GM18868 (cell line): ENCODE measurements around the gene OAS1.

Experiments
- ATAC-seq: cut with Tn5 transposase; IDR thresholded peaks from one replicate; pipeline ENCODE4 v1.9.1; 2021; ENCODE audit warnings: mild to moderate bottlenecking, moderate library complexity; ENCODE audit not compliant: unreplicated experiment

OAS1 gene

DNA sequence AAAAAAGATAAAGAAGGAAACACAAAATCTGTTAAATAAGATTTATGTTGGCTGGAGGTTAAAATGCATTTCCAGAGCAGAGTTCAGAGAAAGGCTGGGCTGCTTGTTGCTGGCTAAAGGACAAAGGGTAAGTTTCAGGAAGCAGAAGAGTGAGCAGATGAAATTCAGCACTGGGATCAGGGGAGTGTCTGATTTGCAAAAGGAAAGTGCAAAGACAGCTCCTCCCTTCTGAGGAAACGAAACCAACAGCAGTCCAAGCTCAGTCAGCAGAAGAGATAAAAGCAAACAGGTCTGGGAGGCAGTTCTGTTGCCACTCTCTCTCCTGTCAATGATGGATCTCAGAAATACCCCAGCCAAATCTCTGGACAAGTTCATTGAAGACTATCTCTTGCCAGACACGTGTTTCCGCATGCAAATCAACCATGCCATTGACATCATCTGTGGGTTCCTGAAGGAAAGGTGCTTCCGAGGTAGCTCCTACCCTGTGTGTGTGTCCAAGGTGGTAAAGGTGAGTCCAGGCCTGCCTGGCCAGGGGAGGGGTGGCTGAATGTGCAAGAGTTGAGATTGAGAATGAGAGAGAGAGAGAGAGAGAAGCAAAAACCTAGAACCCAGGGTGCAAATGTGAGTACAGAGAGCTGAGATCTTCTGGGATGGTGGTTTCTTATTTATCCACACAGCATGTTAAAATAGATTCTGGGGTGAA lies at the start of gene OAS1:
Gene OAS1 (plus strand): TSS at position 251 of the 703 bp plus-strand sequence. CDS start 78 bp downstream, at position 329.
- peak; percentile 76 for ATAC-seq

DNA sequence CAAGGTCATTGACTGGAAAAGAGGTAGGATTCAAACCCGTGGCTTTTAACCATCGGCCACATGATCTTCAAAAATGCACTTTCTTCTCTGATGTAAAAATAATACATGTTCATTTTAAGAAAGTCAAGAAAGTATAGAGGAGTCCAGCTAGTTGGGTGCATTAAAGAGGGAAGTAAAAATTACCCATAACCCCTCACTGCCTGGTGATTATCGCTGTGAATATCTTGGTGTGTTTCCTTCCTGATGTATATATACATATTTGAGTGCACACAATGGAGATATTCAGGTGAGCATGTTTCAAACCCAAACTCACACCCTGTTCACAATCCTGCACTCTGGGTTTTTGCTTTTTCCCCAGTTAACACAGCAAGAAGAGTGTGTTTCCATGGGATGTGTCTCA lies 47.5 kb upstream of the OAS1 start:
- no peak for ATAC-seq

DNA sequence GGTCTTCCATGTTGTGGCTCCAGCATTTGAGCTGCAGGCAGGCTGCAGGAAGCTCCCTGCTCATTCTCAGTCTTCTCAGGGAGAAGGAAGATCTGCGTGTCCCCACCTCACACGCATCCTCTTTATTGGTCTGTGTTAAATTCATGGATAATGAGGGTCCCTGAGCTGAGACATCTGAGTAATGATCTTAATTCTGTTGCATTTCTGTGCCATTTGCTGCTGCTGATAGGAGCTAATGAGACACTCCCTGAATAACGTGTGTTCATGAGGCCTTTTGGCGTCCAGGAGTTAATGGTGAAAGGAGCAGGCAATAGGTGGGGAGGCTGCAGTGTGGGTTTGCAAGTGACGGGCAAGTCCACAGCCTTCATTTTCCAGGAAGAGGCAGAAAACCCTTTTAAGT lies 46.6 kb upstream of the OAS1 start:
- ATAC-seq: no peak

- ATAC-seq: no peak
Measured at GRCh38 chr12:112861284-112861683, 45.5 kb upstream of the OAS1 start.

GRCh38 chr12:112862636-112863290 lies 44.0 kb upstream of the OAS1 start:
- no peak for ATAC-seq

DNA sequence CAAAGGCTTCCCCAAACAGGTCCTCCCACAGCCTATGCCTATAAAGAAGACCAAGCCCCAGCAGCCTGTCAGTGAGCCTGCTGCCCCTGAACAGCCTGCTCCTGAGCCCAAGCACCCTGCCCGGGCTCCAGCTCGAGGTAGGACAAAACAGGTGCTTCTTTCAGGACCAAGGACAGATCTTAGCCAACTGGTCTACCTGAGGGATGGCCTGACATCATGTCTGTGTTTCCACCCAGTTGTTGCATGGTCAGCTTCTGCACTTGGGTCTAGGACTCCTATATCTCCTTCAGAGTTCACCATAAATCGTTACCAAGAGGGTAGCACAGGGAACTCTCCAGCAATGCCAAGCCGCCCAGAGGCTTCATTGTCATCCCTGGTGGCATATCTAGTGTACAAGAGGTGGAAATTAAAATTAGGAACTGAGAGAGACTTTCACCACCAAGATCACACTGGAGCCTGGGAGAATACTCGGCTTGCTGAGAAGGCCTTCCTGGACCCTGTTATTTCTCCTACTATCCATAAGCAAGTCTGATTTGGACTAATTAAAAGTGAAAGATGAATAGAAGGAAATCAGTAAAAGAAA lies 38.2 kb upstream of the OAS1 start:
- no peak for ATAC-seq

- ATAC-seq: no peak
Measured at GRCh38 chr12:112869091-112869490, 37.7 kb upstream of the OAS1 start.

DNA sequence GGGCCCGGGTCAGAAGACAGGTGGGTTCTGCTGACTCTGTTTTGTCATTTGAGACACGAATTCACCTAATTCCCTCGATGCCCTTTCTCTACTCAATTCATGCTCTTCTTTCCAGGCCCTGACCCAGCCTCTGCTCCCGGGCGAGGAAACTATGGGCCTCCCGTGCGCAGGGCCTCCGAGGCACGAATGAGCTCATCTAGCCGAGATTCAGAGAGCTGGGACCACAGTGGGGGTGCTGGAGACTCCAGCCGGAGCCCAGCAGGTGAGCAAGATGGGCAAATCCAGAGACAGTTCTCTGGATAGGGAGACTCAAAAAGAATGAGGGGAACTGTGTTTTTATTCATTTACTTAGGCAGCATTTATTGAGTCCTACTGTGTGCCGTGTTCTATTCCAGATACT lies 37.0 kb upstream of the OAS1 start:
- no peak for ATAC-seq

DNA sequence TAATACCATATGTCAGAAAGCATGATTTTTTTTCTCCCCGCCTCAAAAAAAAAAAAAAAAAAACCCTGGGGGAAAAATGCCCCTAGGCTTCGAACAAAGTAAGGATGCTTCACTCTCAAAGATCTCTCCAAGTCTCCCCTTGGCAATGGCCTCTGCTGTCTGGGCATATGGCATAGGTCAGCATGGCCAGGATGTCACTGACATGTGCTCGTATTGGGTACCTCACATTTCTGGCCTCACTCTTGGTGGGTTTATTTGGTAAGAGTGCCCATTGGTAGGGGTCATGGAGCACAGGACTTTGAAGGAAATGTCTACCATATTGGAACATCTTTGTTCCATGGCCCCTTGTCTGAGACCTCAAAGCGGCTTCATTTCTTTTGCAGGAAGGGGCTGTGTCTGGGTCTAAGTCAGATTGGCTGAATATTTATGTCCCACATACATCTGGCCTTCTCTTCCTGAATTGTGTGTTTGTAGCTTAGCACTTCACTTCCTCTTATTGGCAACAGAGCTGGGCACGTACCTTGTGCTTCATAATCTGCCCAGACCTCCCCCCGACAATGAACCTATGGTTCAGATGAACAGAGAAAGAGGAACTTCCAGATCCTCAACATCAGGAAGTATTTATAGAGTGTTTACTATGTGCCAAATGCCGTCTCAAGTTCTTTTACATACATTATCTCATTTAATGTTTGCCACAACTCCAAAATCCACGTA lies 36.3 kb upstream of the OAS1 start:
- no peak for ATAC-seq

DNA sequence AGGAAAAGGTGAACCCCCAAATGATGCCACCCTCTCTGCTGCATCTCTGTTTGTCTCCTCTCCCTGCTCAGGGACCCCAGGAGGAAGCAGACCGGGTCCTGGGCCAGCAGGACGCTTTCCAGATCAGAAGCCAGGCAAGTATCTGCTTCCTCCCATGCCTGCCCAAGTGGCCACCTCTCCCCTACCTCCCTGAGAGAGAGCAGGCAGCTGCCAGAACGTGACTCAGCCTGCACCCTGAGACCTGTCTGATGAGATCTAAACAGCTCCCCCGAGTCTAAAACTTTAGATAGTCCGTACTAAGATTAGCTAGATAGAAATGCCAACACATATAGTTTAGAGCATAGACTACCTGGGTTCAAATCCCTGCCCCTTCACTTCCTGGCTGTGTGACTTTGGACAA lies 31.2 kb upstream of the OAS1 start:
- no peak for ATAC-seq

GRCh38 chr12:112876506-112876905 lies 30.3 kb upstream of the OAS1 start:
- no peak for ATAC-seq

- ATAC-seq: no peak
Measured at GRCh38 chr12:112877006-112877405, 29.8 kb upstream of the OAS1 start.

- ATAC-seq: no peak
Measured at GRCh38 chr12:112878488-112878887, 28.3 kb upstream of the OAS1 start.

DNA sequence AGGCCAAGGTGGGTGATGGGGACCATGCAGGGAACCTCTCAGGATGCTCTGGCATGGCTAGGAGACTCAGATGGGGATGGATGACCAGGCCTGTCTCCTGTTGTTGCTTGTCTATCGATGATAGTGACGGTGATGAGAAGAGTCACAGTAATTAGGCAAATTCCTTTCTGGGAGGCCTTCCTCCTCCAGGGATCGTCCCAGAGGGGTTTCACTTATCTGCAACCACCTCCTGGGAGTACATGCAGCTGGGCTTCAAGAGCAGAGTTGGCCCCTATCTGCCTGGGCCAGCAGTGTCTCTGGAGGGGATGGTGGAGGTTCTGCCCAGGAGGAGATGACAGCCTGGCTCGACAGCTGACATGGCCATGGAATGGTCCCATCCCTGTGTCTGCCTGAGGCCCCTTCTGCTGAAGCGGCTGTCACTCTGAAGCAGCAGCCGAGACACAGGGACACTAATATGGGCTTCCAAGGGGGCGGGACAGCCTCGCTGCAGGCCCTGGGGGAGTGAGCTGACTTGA lies 27.5 kb upstream of the OAS1 start:
- no peak for ATAC-seq

DNA sequence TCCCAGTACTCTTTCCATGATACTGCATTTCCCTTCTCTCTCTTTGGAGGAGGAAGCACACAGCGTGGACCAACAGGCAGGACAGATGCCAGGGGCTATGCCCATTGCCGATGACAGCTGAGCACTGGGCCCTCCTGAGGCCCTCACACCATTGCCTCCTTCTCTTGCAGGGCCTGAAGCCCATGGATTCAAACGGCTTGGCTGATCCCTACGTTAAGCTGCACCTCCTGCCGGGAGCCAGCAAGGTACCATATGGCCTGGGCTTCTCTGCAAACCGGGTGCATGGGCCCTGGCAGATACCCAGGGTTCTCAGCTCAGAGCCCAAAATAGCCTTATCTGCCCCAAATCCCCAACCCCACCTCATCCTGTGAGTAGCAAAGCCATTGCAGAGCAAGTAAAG lies 25.2 kb upstream of the OAS1 start:
- ATAC-seq: no peak

DNA sequence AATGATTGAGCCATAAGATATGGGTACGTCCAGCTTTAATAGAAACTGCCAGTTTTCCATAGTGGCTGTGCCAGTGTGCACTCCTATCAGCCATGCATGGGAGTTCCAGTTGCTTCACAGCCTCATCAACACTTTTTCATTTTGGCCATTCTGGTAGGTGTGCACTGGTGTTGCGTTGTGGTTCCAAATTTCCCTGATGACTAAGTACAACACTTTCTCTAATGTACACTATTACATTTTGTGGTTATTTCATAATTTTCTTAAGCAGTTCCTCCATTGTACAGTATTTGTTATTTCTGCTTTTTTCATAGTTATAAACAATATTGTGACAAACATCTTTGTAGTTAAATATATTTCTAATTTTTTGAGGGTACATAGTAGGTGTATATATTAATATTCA lies 21.5 kb upstream of the OAS1 start:
- ATAC-seq: no peak

DNA sequence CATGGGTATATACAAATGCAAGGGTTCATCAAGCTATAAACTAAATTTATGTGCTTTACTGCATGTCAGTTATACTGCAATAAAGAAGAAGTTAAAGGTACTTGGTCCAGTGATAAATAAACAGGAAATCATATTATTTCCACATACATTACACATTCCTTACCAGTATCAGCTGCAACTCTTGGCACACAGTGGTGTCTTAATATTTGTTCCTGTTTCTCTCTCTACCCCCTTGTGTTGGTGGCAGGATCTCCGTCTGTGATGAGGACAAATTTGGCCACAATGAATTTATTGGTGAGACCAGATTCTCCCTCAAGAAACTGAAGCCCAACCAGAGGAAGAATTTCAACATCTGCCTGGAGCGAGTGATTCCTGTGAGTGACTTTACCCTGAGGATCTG lies 19.2 kb upstream of the OAS1 start:
- ATAC-seq: no peak

DNA sequence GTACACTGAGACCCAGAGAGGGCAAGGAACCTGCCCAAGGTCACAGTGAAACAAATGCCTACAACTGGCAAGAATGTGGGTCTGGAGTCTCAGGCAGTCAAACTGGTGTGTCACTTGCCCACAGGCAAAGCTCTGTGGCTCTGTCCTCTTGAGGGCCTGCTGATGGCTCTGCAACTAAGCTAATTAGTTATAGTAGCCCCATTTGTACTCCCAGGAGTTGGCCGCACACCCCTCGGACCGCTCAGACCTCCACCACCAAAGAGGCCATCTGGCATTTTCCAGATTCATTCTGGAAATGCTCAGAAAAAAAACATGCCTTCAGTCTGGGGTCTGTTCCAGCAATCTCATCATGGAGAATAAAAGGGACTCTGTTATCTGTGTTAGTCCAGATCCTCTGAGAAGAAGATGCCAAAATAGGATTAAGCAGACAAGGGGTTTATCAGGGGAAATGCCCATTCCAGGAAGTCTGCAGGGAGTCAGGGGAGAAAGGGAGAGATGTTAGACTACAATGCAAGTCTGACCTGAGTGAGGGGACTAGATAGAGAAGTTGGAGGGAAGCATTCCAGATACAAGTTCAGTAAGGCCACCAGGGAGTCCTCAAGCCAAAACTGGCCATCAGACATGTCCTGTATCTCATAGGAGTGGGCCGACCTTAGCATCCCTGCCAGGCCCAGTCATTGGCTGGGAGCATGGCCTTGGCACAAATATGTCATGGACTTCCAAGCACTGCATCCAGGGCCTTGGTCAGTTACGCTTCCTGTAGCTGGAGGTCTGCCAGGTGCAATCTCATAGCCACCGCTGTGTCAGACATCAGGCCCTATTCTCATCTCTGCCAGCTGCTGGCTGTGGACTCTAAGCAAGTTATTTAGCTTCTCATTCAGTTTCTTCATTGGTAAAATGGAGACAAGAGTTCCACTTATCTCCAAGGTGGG lies 15.4 kb upstream of the OAS1 start:
- ATAC-seq: no peak

- no peak for ATAC-seq
Measured at GRCh38 chr12:112892856-112893255, 13.9 kb upstream of the OAS1 start.

DNA sequence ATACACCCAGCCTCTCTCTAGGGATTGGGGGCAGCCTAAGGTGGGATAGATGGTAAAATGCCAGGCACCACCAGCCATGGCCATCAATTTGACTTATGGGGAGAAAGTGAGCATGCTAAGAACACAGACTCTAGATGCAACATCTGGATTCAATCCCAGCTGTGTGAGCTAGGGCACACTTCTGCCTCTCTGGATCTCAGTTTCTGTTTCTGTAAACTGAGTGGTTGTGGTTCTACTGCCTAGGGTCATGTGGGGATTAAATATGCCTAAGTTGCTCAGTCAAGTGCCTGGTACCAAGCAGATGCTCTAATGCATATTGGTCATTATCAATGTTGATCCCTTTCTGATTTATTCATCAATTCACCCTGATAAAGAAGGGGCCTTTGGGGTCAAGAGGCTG lies 12.6 kb upstream of the OAS1 start:
- ATAC-seq: no peak
